IPS-15b (cell line): ENCODE results near the gene LRRIQ1.

Experiments used
- H3K27me3 ChIP-seq: one replicate; pipeline ENCODE4 v1.6.1; 2013; ENCODE audit warnings: low read length; ENCODE audit not compliant: control insufficient read depth, insufficient read depth
- H3K36me3 ChIP-seq: one replicate; pipeline ENCODE4 v1.6.1; 2013; ENCODE audit warnings: low read length; ENCODE audit not compliant: control insufficient read depth, insufficient read depth
- H3K4me1 ChIP-seq: one replicate; pipeline ENCODE4 v1.6.1; 2013; ENCODE audit warnings: mild to moderate bottlenecking, low read length; ENCODE audit not compliant: control insufficient read depth, insufficient read depth
- H3K4me3 ChIP-seq: one replicate; pipeline ENCODE4 v1.5.1; 2013; ENCODE audit warnings: low read depth, low read length
- H3K9ac ChIP-seq: one replicate; pipeline ENCODE4 v1.6.1; 2013; ENCODE audit warnings: low read depth, mild to moderate bottlenecking, low read length
- H3K9me3 ChIP-seq: one replicate; pipeline ENCODE4 v1.6.1; 2013; ENCODE audit warnings: mild to moderate bottlenecking, low read length; ENCODE audit not compliant: control insufficient read depth, insufficient read depth

Gene LRRIQ1

DNA sequence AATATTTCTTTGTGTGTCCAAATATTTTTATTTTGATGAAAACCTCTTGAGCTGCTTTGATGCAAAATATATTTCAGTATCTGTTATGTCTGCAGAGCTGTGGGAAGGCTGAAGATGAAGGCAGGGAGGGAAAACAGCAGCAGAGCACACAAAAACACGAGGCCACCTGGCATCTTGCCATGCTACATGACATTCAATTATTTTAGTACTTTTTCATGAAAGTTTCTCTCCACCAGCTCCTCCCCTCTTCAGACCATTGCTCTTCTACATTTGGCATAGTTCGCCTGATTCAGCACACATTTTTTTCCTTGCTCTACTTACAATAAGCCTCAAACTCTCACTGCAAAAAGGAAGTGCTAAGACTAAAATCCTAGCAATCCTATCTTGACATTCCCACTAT lies 239.2 kb downstream of the LRRIQ1 start:
- Histone ChIP-seq H3K9me3 (no peaks in the 10 kb centered on the region), H3K9ac (no peak overlapping the region), H3K27me3 (peaks cover 84% of the 10 kb centered on the region), H3K4me3 (no peak overlapping the region), H3K36me3 (no peaks in the 10 kb centered on the region), H3K4me1 (peaks cover 2% of the 10 kb centered on the region)

DNA sequence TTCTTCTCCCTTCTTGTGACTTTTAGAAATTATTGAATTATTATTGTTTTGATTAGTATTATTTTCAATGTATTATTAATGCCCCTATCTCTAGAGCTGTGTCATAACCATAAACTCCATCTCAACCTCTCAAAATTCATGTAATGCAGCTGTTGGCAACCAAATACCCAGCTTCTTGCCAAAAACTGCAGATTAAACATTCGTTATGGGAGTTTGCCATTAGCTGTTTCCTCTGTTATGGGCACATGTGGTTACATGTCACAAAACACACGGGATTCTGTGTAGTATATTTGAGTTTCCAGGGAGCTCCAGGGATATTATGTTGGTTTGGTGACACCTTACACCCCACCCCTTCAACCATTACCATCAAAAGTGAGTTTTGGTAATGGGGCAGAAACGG lies 241.0 kb downstream of the LRRIQ1 start:
- Histone ChIP-seq H3K4me3 (no peak overlapping the region), H3K9me3 (no peaks in the 10 kb centered on the region), H3K4me1 (peaks cover 2% of the 10 kb centered on the region), H3K36me3 (no peaks in the 10 kb centered on the region), H3K9ac (no peak overlapping the region), H3K27me3 (peaks cover 73% of the 10 kb centered on the region)

DNA sequence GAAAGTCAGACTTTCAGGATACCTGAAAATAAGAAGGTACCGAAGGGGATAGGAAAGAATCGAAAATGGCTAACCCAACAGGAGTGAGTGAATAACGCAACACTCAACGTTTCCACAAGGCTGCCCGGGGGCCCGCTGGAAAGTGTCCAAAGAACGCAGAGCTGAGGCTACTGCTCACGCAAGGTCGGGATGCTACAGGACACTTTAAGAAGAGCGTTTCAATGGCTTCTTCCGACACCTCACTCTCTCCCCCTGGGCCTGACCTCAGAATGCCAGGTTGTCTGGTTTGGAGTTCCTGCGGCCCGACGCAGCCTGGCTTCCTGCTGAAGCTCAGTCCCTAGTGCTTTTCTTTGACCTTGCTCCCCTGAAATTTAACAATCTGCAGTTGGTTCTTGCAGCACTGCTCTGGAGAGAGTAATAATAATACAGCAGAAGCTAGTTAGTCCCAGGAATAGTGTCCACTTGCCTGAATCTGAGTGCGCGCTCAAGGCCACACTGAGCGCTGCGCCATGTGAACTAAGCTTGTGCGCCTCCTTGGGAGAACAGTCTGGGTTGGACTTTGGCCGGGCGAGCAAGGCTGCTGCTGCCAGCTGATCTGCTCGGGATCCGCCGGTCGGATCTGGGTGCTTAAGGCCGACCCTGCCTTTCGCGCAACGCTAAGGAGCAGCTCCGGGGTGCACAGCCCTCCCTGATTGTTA lies 241.9 kb downstream of the LRRIQ1 start:
- Histone ChIP-seq H3K36me3 (no peaks in the 10 kb centered on the region), H3K4me3 (peak overlapping the region; percentile 88), H3K4me1 (peaks cover 2% of the 10 kb centered on the region), H3K9me3 (no peaks in the 10 kb centered on the region), H3K9ac (peak overlapping the region; percentile 10), H3K27me3 (peaks cover 64% of the 10 kb centered on the region)

DNA sequence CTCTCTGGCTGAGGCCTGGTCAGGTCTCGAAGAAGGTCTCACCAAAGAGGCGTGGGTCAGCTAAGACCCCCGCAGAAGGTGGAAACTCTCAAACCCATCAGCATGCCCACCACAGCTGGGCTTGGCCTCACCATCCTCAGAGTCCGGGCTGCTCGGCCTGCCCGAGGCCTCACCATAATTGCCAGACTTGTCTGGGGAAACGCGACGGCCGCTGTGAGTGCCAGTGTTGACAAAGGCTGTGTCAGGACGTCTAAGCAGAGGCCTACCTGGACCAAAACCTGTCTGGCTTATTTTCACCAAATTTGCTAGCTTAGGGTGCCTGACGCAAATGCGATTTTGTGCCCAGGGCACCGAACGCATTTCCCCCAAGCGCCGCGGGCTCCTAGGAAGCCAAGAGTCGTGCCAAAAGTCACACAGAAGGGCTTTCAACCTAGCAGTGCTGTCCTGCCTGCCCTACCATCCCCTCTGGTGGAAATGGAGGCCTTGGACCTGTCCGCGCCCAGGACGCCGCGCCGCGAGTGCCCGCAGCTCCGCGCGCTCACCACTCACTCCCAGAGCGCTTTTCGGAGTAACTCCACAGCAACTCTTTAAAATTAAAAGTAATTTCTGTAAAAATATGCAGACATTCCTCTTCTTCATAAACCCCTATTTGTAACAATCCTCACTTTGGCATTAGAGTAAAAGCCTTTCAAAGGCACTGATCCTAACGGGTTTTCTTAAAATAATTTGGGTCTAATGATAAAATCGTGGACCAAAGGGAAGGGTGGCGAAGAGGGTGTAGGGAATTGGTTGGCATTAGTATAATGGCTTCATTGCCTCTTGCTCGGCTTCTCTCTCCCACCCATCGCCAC lies 242.7 kb downstream of the LRRIQ1 start:
- no peaks in the 10 kb centered on the region for H3K36me3 ChIP-seq
- H3K9ac ChIP-seq = peak overlapping the region; percentile 10
- peaks cover 2% of the 10 kb centered on the region for H3K4me1 ChIP-seq
- no peaks in the 10 kb centered on the region for H3K9me3 ChIP-seq
- H3K4me3 ChIP-seq = peak overlapping the region; percentile 88
- H3K27me3 ChIP-seq = peaks cover 57% of the 10 kb centered on the region

DNA sequence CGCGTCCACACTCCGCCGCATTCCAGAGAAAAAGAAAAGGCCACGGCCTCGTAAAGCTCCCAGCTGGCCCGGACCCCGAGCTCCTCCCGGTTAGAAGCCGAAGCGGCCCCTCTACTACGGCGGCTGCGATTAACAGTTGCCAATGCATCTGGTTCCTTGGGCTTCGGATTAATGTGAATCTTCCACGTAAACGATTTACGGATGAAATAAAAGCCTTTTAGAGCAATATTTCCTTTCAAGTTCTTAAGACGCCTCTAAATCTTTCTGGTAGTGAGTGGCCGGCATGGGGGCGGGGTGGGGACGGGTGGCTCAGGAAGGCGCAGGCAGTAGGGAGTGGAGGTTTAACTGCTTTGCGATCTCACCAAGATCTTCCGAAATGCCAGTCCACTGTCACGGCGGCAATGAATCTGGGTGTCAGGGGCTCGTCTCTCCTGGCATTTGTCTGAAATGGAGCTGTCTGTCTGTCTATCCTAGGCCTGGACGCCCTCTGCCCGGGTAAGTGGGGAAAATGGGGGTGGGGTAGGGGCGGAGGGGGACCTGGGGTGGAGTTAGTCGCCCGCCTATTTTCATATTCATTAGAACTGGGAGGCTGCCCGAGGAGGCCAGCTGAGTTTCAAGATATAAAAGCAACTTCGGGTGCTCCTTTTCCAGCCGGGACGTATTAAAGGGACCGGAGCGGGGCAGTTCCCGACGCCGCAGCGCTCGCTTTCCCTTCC lies 243.5 kb downstream of the LRRIQ1 start:
- H3K9me3 ChIP-seq = no peaks in the 10 kb centered on the region
- H3K36me3 ChIP-seq = no peaks in the 10 kb centered on the region
- H3K9ac ChIP-seq = no peak overlapping the region
- peaks cover 49% of the 10 kb centered on the region for H3K27me3 ChIP-seq
- peak overlapping the region; percentile 88 for H3K4me3 ChIP-seq
- H3K4me1 ChIP-seq = peaks cover 2% of the 10 kb centered on the region

DNA sequence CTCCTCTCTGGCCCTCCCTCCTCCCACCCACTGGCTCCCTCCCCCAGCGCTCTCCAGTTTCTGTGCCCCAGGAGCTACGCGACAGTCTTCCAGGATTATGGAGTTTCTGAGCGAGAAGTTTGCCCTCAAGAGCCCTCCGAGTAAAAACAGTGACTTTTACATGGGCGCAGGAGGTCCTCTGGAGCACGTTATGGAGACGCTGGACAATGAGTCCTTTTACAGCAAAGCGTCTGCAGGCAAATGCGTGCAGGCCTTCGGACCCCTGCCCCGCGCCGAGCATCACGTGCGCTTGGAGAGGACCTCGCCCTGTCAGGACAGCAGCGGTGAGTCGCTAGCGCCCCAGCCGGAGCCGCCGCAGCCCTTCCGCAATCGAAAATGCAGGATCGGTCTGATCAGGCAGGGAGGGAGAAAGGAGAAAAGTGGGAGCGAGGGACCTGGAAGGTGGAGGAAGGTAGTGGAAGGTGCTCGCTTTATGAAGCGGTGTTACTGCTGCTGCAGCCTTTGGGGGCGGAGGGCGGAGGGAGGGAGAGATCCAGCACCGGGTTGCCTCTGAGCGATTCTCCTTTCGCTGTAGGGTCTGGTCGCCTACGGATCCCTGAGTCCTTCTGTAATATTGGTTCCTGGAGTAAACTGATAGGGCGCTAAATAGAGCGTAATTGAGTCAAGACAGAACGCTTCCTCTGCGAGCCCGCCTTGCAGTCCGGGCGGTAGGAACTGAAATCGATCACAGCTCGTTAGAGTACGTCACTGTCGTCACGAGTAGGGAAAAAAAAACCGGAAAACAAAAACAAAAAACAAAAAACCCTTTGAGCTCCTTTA lies 244.2 kb downstream of the LRRIQ1 start, which contains the start of gene ALX1:
ALX1 (plus strand) TSS at position 56 of the 819 bp plus-strand sequence; CDS start at position 98, 42 bp downstream.
- no peaks in the 10 kb centered on the region for H3K9me3 ChIP-seq
- peaks cover 2% of the 10 kb centered on the region for H3K4me1 ChIP-seq
- H3K4me3 ChIP-seq = peak within 1 kb of the TSS; percentile 88
- peaks cover 41% of the 10 kb centered on the region for H3K27me3 ChIP-seq
- peak within 1 kb of the TSS; percentile 71 for H3K9ac ChIP-seq
- H3K36me3 ChIP-seq = no peaks in the 10 kb centered on the region

DNA sequence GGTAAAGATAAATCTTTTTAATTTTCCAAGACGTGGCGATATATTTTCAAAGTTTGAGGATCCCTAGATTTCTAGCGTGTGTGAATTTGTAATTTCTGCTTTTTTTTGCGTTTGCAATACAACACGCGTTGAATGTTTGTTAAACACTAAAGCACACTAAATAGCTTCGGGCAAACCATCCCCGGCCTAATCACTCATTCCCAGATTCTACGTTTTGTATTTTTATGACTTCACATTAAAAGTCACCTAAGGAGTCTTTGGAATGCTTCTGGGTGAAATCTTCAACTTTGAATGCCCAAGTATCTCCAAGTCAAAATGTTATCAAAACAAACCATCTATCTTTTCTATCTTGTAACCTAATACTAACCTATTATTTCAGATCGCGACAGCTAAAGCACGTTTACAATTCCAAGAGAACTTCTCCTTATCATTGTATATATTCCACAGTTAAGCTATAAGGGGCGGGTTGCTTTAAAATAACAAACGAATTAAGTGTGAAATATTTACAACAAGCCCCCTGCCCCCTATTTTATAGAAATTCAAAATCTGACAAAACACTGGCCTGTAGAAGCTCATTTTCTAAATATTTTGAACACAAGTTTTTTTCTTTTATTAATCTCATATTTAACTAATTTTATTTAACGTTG lies 245.0 kb downstream of the LRRIQ1 start:
- peaks cover 34% of the 10 kb centered on the region for H3K27me3 ChIP-seq
- H3K36me3 ChIP-seq = no peaks in the 10 kb centered on the region
- peak overlapping the region; percentile 88 for H3K4me3 ChIP-seq
- H3K9me3 ChIP-seq = no peaks in the 10 kb centered on the region
- H3K4me1 ChIP-seq = no peaks in the 10 kb centered on the region
- no peak overlapping the region for H3K9ac ChIP-seq

DNA sequence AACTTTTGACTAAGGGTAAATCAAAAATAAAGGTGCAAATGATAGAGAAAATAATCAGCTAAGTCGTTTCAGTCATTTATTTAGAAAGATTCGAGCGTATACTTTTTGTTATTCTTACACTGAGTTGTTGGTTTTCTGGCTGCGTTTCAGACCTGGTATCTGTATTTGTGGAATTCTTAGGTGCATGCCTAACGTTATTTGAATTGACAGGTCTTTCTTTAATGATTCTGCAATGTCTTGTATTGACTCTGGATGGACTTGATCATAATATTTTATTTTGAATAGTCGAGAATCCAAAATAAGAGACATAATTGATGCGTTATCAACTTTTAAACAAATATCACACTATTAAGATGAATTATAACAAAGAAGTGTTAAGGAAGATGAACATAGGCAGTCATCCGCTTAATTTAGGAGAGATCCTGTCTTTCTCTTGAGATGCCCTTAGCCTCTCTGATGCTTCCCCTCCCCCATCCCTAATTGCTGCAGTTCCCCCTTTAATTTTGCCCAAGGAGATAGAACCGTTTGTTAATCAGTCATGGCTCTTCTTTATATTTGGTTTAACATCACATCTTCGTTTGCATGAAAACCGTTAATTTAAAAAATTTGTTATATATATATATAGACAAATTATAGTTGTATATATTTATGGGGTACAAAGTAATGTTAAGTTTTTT lies 245.6 kb downstream of the LRRIQ1 start:
- peak overlapping the region; percentile 3 for H3K4me3 ChIP-seq
- peaks cover 27% of the 10 kb centered on the region for H3K27me3 ChIP-seq
- no peaks in the 10 kb centered on the region for H3K4me1 ChIP-seq
- no peaks in the 10 kb centered on the region for H3K36me3 ChIP-seq
- no peak overlapping the region for H3K9ac ChIP-seq
- no peaks in the 10 kb centered on the region for H3K9me3 ChIP-seq

DNA sequence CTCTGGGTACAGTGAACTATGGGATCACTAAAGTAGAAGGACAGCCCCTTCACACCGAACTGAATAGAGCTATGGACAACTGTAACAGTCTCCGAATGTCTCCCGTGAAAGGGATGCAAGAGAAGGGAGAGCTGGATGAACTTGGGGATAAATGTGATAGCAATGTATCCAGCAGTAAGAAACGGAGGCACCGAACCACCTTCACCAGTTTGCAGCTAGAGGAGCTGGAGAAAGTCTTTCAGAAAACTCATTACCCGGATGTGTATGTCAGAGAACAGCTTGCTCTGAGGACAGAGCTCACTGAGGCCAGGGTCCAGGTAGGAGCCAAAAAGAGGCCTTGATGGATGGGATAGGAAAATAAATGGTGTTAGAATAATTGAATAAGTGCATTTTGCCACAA lies 247.4 kb downstream of the LRRIQ1 start:
- H3K36me3 ChIP-seq = no peaks in the 10 kb centered on the region
- H3K9me3 ChIP-seq = no peaks in the 10 kb centered on the region
- no peaks in the 10 kb centered on the region for H3K4me1 ChIP-seq
- H3K27me3 ChIP-seq = peaks cover 9% of the 10 kb centered on the region
- H3K9ac ChIP-seq = no peak overlapping the region
- no peak overlapping the region for H3K4me3 ChIP-seq
